ENCODE results near the gene RNF223. TPM values are rescaled to one million over a fixed set of nuclear protein-coding genes. Genes with fewer than 3 reads are reported as not detected.

The RNF223 gene
- total and polyA plus RNA-seq, 2 of the 8 experiments (the other 6 are each of a cell fraction or from before 2014, with no cell fraction given): not detected

DNA sequence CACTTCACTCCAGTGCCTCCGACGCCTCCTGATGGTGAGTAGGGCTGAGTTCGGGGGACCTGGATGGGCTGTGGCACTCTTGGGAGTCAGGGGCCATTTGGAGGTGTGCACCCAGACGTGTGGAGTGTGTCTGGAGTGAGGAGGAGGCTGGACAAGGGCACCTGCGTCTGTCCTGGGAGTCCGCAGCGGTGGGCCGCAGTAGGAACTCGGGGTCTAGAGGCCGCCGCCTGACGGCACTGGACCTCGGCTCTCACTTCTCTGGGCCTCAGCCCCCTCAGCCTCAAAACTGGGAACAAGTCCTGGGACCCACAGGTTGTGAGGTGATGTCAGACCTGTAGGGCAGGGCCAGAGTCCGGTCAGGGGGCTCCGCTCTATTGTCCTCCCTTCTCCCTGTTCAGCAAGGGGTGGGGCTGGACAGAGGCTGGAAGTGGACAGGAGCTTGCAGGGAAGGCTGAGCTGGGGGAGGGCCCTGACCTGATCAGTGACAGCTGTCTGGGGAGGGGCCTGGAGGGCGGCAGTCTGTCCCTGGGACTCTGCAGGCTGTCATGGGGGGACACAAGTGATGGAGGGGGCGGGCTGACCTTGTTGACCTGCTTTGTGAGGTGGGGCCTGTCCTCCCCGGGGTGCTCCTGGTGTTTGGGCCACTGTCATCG lies 38.7 kb downstream of the RNF223 start (continued):
- peak in 1 of 2 experiments; percentile 42; a peak in 3 of 4 replicates for TF ChIP-seq RAD21 (IDR thresholded peaks at IDR 0.05 in 1 of 2, conservative IDR thresholded peaks at IDR 0.05 in 1 of 2; ENCODE audit: low read depth in 2 of 2, low read length in 2 of 2)

Data from H1 (cell line).